ENCODE measurements around the gene NLRP10. TPM values are rescaled to one million over a fixed set of nuclear protein-coding genes. Genes with fewer than 3 reads are reported as not detected.

NLRP10 gene
- total and polyA plus RNA-seq, 9 donors: not detected

DNA sequence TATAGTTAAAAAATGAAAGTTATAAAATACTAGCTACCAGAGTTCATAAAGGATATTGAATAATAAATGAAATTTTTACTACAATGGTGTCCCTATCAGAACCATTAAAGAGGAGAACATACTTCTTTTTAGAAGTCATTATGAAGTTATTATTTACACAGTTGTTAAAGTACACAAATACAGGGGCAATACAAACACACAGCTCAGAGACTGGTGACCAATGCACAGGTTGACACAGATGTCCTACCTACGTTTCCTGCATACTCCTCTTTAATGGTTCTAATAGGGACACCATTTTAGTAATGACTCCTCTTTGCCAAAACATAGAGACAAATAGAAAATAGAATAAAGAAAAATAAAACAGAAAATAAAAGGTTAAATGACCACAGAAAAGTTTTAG, 10.1 kb downstream of the NLRP10 start:
- H3K36me3 ChIP-seq (ENCODE audit: control insufficient read depth, insufficient read depth, low read length): no peaks in the 10 kb centered on the region
- DNase-seq: no peak
- H3K4me3 ChIP-seq (ENCODE audit: low read length): no peak overlapping the region
- no peaks in the 10 kb centered on the region for H3K27me3 ChIP-seq (ENCODE audit: control insufficient read depth, insufficient read depth, low read length)
- no peaks in the 10 kb centered on the region for H3K9me3 ChIP-seq (replicated peaks; ENCODE audit: control insufficient read depth, low read depth, low read length)
- no CpG with 5 or more reads among the region's 1 CpG for WGBS (ENCODE audit: insufficient coverage)
- no peak overlapping the region for H3K27ac ChIP-seq (ENCODE audit: low read length)
- no peaks in the 10 kb centered on the region for H3K4me1 ChIP-seq (ENCODE audit: control insufficient read depth, insufficient read depth, low read length)

DNA sequence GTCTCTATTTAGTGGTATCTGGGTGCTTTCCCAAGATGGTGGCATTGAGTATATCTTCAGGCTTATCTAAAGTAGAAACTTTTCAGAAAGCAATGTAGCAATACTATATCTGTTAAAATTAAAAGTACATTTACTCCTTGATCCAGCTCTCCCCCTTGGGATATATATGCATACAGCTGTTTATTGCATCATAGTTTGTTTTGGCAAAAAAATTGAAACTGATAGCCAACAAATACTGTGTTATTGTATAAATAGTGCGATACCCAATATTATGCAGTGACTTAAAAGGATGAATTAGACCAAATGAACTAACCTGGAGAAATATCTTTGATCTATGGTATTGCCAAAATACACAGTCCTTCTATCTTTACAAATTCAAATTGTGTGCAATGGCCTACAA, 15.3 kb downstream of the NLRP10 start:
- no peak overlapping the region for H3K27ac ChIP-seq (ENCODE audit: low read length)
- no peak overlapping the region for H3K4me3 ChIP-seq (ENCODE audit: low read length)
- WGBS (ENCODE audit: insufficient coverage): no CpG with 5 or more reads among the region's 1 CpG
- H3K4me1 ChIP-seq (ENCODE audit: control insufficient read depth, insufficient read depth, low read length): no peaks in the 10 kb centered on the region
- peak; percentile 7 for DNase-seq
- H3K36me3 ChIP-seq (ENCODE audit: control insufficient read depth, insufficient read depth, low read length): no peaks in the 10 kb centered on the region
- H3K27me3 ChIP-seq (ENCODE audit: control insufficient read depth, insufficient read depth, low read length): no peaks in the 10 kb centered on the region
- peaks cover 5% of the 10 kb centered on the region for H3K9me3 ChIP-seq (replicated peaks; ENCODE audit: control insufficient read depth, low read depth, low read length)

DNA sequence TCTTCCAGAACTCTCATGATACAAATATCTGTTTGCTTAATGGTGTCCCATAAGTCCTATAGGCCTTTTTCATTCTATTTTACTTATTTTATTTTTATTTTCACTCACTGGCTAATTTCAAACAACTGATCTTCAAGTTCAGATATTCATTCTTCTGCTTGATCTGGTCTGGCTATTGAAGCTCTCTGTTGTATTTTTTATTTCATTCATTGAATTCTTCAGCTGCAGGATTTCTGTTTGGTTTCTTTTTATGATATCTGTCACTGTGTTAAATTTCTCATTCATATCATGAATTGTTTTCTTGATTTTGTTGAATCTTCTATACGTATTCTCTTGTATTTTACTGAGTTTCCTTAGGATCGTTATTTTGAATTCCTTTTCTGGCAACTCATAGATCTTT, 21.1 kb downstream of the NLRP10 start:
- no peak for DNase-seq
- H3K36me3 ChIP-seq (ENCODE audit: control insufficient read depth, insufficient read depth, low read length): no peaks in the 10 kb centered on the region
- no peaks in the 10 kb centered on the region for H3K4me1 ChIP-seq (ENCODE audit: control insufficient read depth, insufficient read depth, low read length)
- H3K4me3 ChIP-seq (ENCODE audit: low read length): no peak overlapping the region
- WGBS (ENCODE audit: insufficient coverage): no CpG with 5 or more reads among the region's 2 CpGs
- peaks cover 21% of the 10 kb centered on the region for H3K9me3 ChIP-seq (replicated peaks; ENCODE audit: control insufficient read depth, low read depth, low read length)
- no peaks in the 10 kb centered on the region for H3K27me3 ChIP-seq (ENCODE audit: control insufficient read depth, insufficient read depth, low read length)
- no peak overlapping the region for H3K27ac ChIP-seq (ENCODE audit: low read length)

DNA sequence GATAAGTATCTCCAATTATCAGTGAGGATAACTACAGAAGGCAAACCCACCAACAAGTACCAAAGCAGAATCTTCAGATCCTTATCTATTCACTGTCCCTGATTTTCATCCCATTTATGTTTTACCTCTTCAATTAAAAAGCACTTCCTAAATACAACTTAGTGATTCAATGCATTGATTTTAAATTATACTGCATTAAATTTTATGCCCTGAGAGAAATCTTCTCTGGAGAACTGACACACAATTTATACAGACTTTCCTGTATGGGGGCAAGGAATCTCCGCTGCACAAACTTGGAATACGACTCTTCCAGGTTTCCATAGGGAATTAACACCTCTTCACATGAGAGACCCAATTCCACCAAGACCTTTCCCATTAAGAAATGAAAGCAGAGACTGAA, 23.6 kb downstream of the NLRP10 start, which contains the start of gene OR10A3:
Gene OR10A3 (minus strand): TSS at position 101 of the 400 bp plus-strand sequence. CDS start 2,188 bp downstream, outside the sequence.
- Histone ChIP-seq H3K4me3 (ENCODE audit: low read length) (no peak within 1 kb of the TSS), H3K36me3 (ENCODE audit: control insufficient read depth, insufficient read depth, low read length) (no peaks in the 10 kb centered on the region), H3K4me1 (ENCODE audit: control insufficient read depth, insufficient read depth, low read length) (no peaks in the 10 kb centered on the region), H3K9me3 (replicated peaks; ENCODE audit: control insufficient read depth, low read depth, low read length) (peaks cover 21% of the 10 kb centered on the region), H3K27me3 (ENCODE audit: control insufficient read depth, insufficient read depth, low read length) (no peaks in the 10 kb centered on the region), H3K27ac (ENCODE audit: low read length) (no peak within 1 kb of the TSS)
- no peak for DNase-seq
- no CpG with 5 or more reads among the region's 2 CpGs for WGBS (ENCODE audit: insufficient coverage)

DNA sequence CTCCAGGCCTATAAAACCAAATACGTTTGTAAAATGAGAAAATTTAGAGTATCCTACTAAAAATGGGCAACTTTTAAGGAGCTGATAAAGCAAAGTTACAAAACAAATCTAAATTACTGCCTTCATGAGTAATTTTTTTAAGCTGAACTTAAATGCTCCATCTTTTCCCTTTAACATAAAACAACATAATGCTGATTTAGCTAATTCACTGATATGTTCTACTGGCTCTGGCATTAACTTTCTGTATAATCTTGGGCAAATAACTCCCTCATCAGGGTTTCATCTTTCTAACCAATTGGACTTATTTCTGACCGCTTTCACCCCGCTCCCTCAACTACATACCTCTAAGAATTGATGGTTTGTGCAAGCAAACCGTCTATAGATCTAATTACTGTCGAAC, 24.1 kb downstream of the NLRP10 start:
- H3K27me3 ChIP-seq (ENCODE audit: control insufficient read depth, insufficient read depth, low read length): no peaks in the 10 kb centered on the region
- H3K27ac ChIP-seq (ENCODE audit: low read length): no peak overlapping the region
- H3K9me3 ChIP-seq (replicated peaks; ENCODE audit: control insufficient read depth, low read depth, low read length): peaks cover 21% of the 10 kb centered on the region
- WGBS (ENCODE audit: insufficient coverage): no CpG with 5 or more reads among the region's 5 CpGs
- no peak for DNase-seq
- H3K36me3 ChIP-seq (ENCODE audit: control insufficient read depth, insufficient read depth, low read length): no peaks in the 10 kb centered on the region
- no peaks in the 10 kb centered on the region for H3K4me1 ChIP-seq (ENCODE audit: control insufficient read depth, insufficient read depth, low read length)
- no peak overlapping the region for H3K4me3 ChIP-seq (ENCODE audit: low read length)

DNA sequence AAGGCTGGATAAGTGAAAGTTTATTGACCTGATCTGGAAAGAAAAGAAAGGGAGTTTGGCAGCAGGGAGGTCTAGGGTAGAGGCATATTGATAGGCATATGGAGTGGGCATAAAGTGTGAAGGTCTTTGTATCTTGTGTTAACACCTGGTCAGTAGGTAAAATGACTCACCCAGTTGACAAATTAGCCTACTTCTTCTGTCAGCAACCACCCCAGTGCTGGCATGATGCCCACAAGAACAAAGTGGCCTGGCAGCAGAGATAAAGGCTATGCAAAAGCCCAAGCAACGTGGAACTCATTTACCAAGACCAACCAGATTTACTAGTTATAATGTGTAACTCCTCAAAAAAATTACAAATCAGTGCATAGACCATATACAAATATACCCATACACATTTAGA, 28.6 kb downstream of the NLRP10 start:
- no peaks in the 10 kb centered on the region for H3K36me3 ChIP-seq (ENCODE audit: control insufficient read depth, insufficient read depth, low read length)
- no peak overlapping the region for H3K27ac ChIP-seq (ENCODE audit: low read length)
- H3K4me3 ChIP-seq (ENCODE audit: low read length): no peak overlapping the region
- no peaks in the 10 kb centered on the region for H3K27me3 ChIP-seq (ENCODE audit: control insufficient read depth, insufficient read depth, low read length)
- H3K9me3 ChIP-seq (replicated peaks; ENCODE audit: control insufficient read depth, low read depth, low read length): no peaks in the 10 kb centered on the region
- DNase-seq: no peak
- no peaks in the 10 kb centered on the region for H3K4me1 ChIP-seq (ENCODE audit: control insufficient read depth, insufficient read depth, low read length)
- no CpG with 5 or more reads among the region's 1 CpG for WGBS (ENCODE audit: insufficient coverage)

DNA sequence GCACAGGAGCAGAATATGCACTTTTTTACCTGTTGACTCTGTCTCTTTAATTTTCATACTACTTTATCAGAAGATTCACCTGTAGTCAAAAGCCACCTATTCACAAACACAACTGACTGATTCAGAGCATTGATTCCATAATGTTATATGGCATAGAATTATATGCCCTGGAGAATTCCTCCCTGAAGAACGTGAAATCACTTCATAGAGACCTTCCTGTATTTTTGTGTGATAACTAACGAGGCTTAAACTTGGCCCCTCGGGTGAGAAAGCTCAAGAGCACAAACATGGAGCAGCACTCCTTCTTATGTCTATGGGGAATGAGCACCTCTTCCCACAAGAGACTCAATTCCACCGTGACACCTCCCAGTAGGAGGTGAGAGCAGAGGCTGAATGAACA, 34.1 kb downstream of the NLRP10 start, which contains the start of gene OR10A6:
Gene OR10A6 (minus strand): TSS at position 101 of the 400 bp plus-strand sequence. CDS start 2,606 bp downstream, outside the sequence.
- H3K9me3 ChIP-seq (replicated peaks; ENCODE audit: control insufficient read depth, low read depth, low read length): no peaks in the 10 kb centered on the region
- whole genome bisulfite sequencing (ENCODE audit: insufficient coverage): 70% methylated on average over 2 of the region's 4 CpGs
- DNase-seq: no peak

DNA sequence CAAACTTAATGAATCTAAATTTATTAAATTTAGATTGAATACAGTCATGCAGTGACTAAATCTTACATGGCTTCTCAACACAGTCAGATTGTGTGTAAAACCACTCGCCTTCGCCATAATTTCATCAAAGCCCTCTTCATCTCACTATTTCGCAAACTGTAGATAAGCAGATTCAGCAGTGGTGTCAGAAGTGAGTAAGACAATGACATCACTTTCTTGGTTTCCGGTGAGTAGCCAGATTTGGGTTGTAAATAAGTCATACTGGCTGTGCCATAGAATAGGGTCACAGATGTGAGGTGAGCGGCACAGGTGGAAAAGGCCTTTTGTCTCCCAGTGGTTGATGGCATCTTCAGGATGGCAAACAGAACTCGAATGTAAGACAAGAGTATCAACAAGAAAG, 37.6 kb downstream of the NLRP10 start:
- no peaks in the 10 kb centered on the region for H3K36me3 ChIP-seq (ENCODE audit: control insufficient read depth, insufficient read depth, low read length)
- no peak overlapping the region for H3K27ac ChIP-seq (ENCODE audit: low read length)
- no peaks in the 10 kb centered on the region for H3K9me3 ChIP-seq (replicated peaks; ENCODE audit: control insufficient read depth, low read depth, low read length)
- H3K4me1 ChIP-seq (ENCODE audit: control insufficient read depth, insufficient read depth, low read length): no peaks in the 10 kb centered on the region
- H3K27me3 ChIP-seq (ENCODE audit: control insufficient read depth, insufficient read depth, low read length): no peaks in the 10 kb centered on the region
- 94% methylated on average over 2 of the region's 6 CpGs for WGBS (ENCODE audit: insufficient coverage)
- H3K4me3 ChIP-seq (ENCODE audit: low read length): no peak overlapping the region
- DNase-seq: no peak

More for the DNA sequence above, 34.1 kb downstream of the NLRP10 start, which contains the start of gene OR10A6:
- H3K4me1 ChIP-seq (ENCODE audit: control insufficient read depth, insufficient read depth, low read length): no peaks in the 10 kb centered on the region
- no peak within 1 kb of the TSS for H3K27ac ChIP-seq (ENCODE audit: low read length)
- no peaks in the 10 kb centered on the region for H3K36me3 ChIP-seq (ENCODE audit: control insufficient read depth, insufficient read depth, low read length)
- H3K27me3 ChIP-seq (ENCODE audit: control insufficient read depth, insufficient read depth, low read length): no peaks in the 10 kb centered on the region
- no peak within 1 kb of the TSS for H3K4me3 ChIP-seq (ENCODE audit: low read length)

DNA sequence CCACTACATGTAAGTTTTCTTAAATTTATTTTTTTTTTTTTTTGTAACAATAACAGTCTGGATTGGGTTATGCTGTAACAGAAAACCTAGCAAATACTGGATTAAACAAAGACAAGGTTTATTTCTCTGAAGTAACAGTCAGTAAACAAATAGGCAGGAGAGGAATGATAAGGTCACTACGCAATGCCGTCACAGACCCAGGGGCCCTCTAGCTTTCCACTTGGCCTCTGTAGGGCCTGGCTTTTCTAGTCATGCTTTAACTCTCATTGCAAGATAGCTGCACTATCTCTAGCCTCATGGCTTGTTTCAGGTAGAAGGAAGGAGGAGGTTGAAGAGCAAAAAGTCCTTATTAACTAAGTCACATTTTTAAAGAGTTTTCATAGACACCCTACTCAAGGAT, 40.7 kb downstream of the NLRP10 start:
- Histone ChIP-seq H3K9me3 (replicated peaks; ENCODE audit: control insufficient read depth, low read depth, low read length) (no peaks in the 10 kb centered on the region), H3K4me1 (ENCODE audit: control insufficient read depth, insufficient read depth, low read length) (no peaks in the 10 kb centered on the region), H3K27me3 (ENCODE audit: control insufficient read depth, insufficient read depth, low read length) (no peaks in the 10 kb centered on the region), H3K27ac (ENCODE audit: low read length) (no peak overlapping the region), H3K4me3 (ENCODE audit: low read length) (no peak overlapping the region), H3K36me3 (ENCODE audit: control insufficient read depth, insufficient read depth, low read length) (no peaks in the 10 kb centered on the region)
- DNase-seq: no peak
- WGBS (ENCODE audit: insufficient coverage): no CpG with 5 or more reads among the region's 2 CpGs

DNA sequence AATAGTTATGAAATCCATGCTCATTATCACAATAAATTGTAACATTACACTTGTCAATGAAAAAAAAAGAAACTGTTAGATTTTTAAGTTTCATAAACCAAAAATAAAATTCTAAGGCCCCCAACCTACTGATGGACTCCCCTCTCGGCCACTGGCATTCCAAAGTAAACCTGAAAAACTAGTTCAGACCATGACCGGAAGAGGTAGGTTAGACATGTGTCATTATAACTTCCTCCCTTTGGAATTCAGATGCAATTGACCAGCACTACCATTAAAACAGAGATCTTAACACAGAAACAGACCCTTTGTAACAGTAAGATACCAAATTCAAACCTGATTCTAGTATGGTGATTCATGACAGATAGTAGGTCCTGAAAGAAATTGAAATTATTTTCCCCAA, 47.1 kb downstream of the NLRP10 start:
- Histone ChIP-seq H3K27ac (ENCODE audit: low read length) (no peak overlapping the region), H3K36me3 (ENCODE audit: control insufficient read depth, insufficient read depth, low read length) (no peaks in the 10 kb centered on the region), H3K4me1 (ENCODE audit: control insufficient read depth, insufficient read depth, low read length) (no peaks in the 10 kb centered on the region), H3K27me3 (ENCODE audit: control insufficient read depth, insufficient read depth, low read length) (no peaks in the 10 kb centered on the region), H3K4me3 (ENCODE audit: low read length) (no peak overlapping the region), H3K9me3 (replicated peaks; ENCODE audit: control insufficient read depth, low read depth, low read length) (no peaks in the 10 kb centered on the region)
- DNase-seq: no peak
- WGBS (ENCODE audit: insufficient coverage): no CpG with 5 or more reads among the region's 2 CpGs

Data from muscle of leg (tissue), 11 donors.